Stimulated activated naive CD8-positive, alpha-beta T cell treated with anti-CD3 and anti-CD28 coated beads, Interleukin-15, Interleukin-2, amounts not matched to agents 100 ng/mL and 50 ng/mL, for 24 hours (primary cell): Measurements from ENCODE around the gene BTNL8.

ENCODE experiments used
- H3K27ac Mint-ChIP-seq: one replicate; pipeline ENCODE4 v1.8.0; 2021; ENCODE audit warnings: mild to moderate bottlenecking, mixed read lengths
- H3K27me3 Mint-ChIP-seq: one replicate; pipeline ENCODE4 v1.8.0; 2021; ENCODE audit warnings: mixed read lengths
- H3K36me3 Mint-ChIP-seq: one replicate; pipeline ENCODE4 v1.8.0; 2021; ENCODE audit warnings: low read depth, mixed read lengths
- H3K4me1 Mint-ChIP-seq: one replicate; pipeline ENCODE4 v1.8.0; 2021; ENCODE audit warnings: low read depth, mixed read lengths
- H3K4me3 Mint-ChIP-seq: one replicate; pipeline ENCODE4 v1.8.0; 2021; ENCODE audit warnings: mild to moderate bottlenecking, mixed read lengths
- H3K9me3 Mint-ChIP-seq: one replicate; pipeline ENCODE4 v1.8.0; 2021; ENCODE audit warnings: mixed read lengths

The BTNL8 gene, protein sequence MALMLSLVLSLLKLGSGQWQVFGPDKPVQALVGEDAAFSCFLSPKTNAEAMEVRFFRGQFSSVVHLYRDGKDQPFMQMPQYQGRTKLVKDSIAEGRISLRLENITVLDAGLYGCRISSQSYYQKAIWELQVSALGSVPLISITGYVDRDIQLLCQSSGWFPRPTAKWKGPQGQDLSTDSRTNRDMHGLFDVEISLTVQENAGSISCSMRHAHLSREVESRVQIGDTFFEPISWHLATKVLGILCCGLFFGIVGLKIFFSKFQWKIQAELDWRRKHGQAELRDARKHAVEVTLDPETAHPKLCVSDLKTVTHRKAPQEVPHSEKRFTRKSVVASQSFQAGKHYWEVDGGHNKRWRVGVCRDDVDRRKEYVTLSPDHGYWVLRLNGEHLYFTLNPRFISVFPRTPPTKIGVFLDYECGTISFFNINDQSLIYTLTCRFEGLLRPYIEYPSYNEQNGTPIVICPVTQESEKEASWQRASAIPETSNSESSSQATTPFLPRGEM

GRCh38 chr5:180898621-180899246, at the start of gene BTNL8:
Gene BTNL8 (plus strand): TSS chr5:180899159. CDS start chr5:180899311, 152 bp downstream.
- Mint-ChIP-seq H3K36me3 (no peaks in the 10 kb centered on the region), H3K9me3 (no peaks in the 10 kb centered on the region), H3K27me3 (peaks cover 8% of the 10 kb centered on the region), H3K4me3 (no peak within 1 kb of the TSS), H3K4me1 (peaks cover 7% of the 10 kb centered on the region), H3K27ac (no peak within 1 kb of the TSS)

GRCh38 chr5:180849827-180850226, 49.1 kb upstream of the BTNL8 start:
- H3K4me1 Mint-ChIP-seq, result no peaks in the 10 kb centered on the region
- H3K36me3 Mint-ChIP-seq, result peaks cover 81% of the 10 kb centered on the region
- peaks cover 26% of the 10 kb centered on the region for H3K9me3 Mint-ChIP-seq
- no peak overlapping the region for H3K27ac Mint-ChIP-seq
- H3K4me3 Mint-ChIP-seq, result no peak overlapping the region
- H3K27me3 Mint-ChIP-seq, result no peaks in the 10 kb centered on the region

DNA sequence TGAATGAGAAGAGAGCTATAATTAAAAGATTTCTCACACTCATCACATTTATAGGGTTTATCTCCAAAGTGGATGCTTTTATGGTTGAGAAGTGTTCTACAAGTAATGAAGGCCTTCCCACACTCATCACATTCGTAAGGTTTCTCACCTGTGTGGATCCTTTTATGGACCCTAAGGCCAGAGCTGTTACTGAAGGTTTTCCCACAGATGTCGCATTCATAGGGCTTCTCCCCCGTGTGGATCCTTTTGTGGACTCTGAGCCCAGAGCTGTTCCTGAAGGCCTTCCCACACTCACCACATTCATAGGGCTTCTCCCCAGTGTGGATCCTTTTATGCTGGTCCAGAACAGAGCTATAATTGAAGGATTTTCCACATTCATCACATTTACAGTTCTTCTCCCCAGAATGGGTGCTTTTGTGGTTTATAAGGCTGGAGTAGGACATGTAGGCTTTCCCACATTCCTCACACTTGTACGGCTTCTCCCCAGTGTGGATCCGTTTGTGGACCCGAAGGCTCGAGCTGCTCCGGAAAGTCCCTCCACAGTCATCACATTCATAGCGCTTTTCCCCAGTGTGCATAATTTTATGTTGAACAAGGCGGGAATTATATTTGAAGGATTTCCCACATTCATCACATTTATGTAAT, 48.4 kb upstream of the BTNL8 start:
- Mint-ChIP-seq H3K4me1 (no peaks in the 10 kb centered on the region), H3K4me3 (no peak overlapping the region), H3K9me3 (peaks cover 26% of the 10 kb centered on the region), H3K27ac (no peak overlapping the region), H3K36me3 (peaks cover 84% of the 10 kb centered on the region), H3K27me3 (no peaks in the 10 kb centered on the region)

DNA sequence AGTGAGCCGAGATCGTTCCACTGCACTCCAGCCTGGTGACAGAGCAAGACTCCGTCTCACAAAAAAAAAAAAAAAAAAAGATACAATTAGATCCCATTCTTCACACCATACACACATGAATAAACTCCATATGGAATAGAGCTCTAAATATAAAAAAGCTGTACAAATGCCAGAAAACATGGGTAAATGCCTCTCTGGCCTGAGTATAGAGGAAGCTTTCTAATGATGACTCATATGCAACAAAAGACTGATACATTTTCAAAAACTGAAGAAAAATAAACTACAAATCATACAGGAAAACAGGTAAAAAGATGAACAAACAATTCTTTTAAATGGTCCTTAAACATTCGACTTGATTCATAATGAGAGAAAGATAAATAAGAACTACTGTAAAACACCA, 46.5 kb upstream of the BTNL8 start:
- Mint-ChIP-seq H3K27me3 (no peaks in the 10 kb centered on the region), H3K27ac (no peak overlapping the region), H3K9me3 (peaks cover 24% of the 10 kb centered on the region), H3K4me3 (no peak overlapping the region), H3K4me1 (no peaks in the 10 kb centered on the region), H3K36me3 (peaks cover 80% of the 10 kb centered on the region)

DNA sequence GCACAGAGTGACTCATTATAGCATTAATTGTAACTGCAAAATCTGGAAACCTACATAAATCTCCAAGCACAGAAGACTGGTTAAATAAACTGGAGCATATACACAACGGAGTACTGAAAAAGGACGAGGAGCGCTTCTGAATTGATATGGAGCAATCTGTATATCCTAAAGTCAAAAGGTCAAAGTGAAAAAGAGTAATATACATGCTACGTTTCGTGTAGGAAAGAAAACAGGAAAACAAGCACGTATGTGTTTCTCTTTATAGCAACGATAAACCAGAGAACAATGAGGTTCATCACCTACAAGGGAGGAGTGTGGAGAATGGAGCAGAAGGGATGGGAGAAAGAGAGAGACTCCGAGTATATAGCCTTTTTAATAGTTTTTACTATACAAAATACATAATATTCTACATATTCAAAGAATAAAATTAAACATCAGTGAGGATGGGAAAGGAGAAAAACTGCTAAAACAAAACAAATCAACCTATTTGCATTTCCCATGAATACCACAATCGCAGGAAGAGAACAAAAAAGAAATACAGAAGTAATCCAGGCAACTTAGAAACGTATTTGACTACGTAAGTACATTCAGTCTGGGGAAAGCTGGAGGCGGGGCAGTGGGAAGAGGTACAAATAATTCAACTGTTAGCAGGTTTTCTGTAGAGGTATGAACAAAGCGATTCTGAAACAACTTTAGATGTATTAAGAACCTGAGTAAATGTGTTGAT, 45.7 kb upstream of the BTNL8 start:
- Mint-ChIP-seq H3K36me3 (peaks cover 73% of the 10 kb centered on the region), H3K27ac (no peak overlapping the region), H3K4me3 (no peak overlapping the region), H3K27me3 (no peaks in the 10 kb centered on the region), H3K9me3 (peaks cover 19% of the 10 kb centered on the region), H3K4me1 (no peaks in the 10 kb centered on the region)

GRCh38 chr5:180853848-180854176, 45.1 kb upstream of the BTNL8 start:
- Mint-ChIP-seq H3K36me3 (peaks cover 73% of the 10 kb centered on the region), H3K4me1 (peaks cover 3% of the 10 kb centered on the region), H3K27ac (no peak overlapping the region), H3K27me3 (no peaks in the 10 kb centered on the region), H3K4me3 (no peak overlapping the region), H3K9me3 (peaks cover 19% of the 10 kb centered on the region)

DNA sequence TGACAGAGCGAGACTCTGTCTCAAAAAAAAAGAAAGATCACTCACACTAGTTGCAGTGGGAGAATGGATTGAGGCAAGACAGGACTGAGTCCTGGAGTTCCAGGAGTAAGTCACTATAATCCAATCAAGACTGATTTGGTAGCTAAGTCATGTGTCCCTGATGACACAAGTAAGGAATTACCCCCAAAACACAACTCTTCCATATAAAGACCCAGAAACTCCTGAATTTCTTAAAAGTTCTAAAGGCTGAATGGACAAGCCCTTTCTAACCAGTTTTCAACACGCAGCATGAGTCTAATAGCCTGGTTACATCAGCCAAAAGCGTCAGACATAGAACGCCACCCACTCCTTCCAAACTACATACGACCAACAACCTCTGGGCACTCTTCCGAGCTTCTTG, 40.4 kb upstream of the BTNL8 start:
- no peaks in the 10 kb centered on the region for H3K9me3 Mint-ChIP-seq
- peaks cover 20% of the 10 kb centered on the region for H3K4me1 Mint-ChIP-seq
- H3K27me3 Mint-ChIP-seq, result no peaks in the 10 kb centered on the region
- H3K36me3 Mint-ChIP-seq, result peaks cover 31% of the 10 kb centered on the region
- no peak overlapping the region for H3K4me3 Mint-ChIP-seq
- no peak overlapping the region for H3K27ac Mint-ChIP-seq

- Mint-ChIP-seq H3K9me3 (no peaks in the 10 kb centered on the region), H3K27ac (peak overlapping the region; percentile 94), H3K36me3 (peaks cover 26% of the 10 kb centered on the region), H3K4me1 (peaks cover 20% of the 10 kb centered on the region), H3K27me3 (no peaks in the 10 kb centered on the region), H3K4me3 (peak overlapping the region; percentile 95)
Observed at GRCh38 chr5:180860273-180860886, 38.6 kb upstream of the BTNL8 start.

GRCh38 chr5:180860887-180861822, 37.8 kb upstream of the BTNL8 start, which contains the start of gene ZFP62:
Gene ZFP62 (minus strand): TSS chr5:180861276. CDS start chr5:180861219, 57 bp downstream.
- Mint-ChIP-seq H3K27ac (peak within 1 kb of the TSS; percentile 94), H3K36me3 (peaks cover 18% of the 10 kb centered on the region), H3K9me3 (no peaks in the 10 kb centered on the region)

DNA sequence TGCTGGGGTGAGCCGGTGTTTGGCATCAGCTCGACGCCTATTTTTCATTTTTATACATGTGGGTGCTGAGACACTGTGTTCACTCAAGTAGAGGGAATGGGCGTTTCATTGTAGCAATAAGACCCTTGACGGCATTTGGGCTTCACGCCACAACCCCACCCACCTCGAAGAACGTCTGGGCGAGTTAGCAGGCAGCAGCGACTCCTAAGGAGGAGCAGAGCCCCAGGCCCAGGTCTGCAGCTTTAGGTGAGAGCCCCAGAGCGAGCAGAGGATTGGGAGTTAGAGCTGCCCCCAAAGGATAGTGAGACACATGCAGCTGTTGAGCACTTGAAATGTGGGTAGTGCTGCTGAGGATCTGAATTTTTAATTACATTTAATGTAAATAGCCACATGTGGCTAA, 36.3 kb upstream of the BTNL8 start:
- peaks cover 10% of the 10 kb centered on the region for H3K36me3 Mint-ChIP-seq
- H3K27ac Mint-ChIP-seq, result no peak overlapping the region
- H3K4me3 Mint-ChIP-seq, result no peak overlapping the region

More at GRCh38 chr5:180860887-180861822, 37.8 kb upstream of the BTNL8 start, which contains the start of gene ZFP62:
- Mint-ChIP-seq H3K4me3 (peak within 1 kb of the TSS; percentile 95), H3K4me1 (peaks cover 20% of the 10 kb centered on the region), H3K27me3 (no peaks in the 10 kb centered on the region)

GRCh38 chr5:180865981-180866695, 32.8 kb upstream of the BTNL8 start:
- H3K4me1 Mint-ChIP-seq, result peaks cover 4% of the 10 kb centered on the region
- H3K27ac Mint-ChIP-seq, result no peak overlapping the region

More for the DNA sequence above, 36.3 kb upstream of the BTNL8 start:
- peaks cover 6% of the 10 kb centered on the region for H3K27me3 Mint-ChIP-seq
- H3K4me1 Mint-ChIP-seq, result peaks cover 20% of the 10 kb centered on the region
- no peaks in the 10 kb centered on the region for H3K9me3 Mint-ChIP-seq

GRCh38 chr5:180866985-180867384, 32.0 kb upstream of the BTNL8 start:
- H3K27me3 Mint-ChIP-seq, result peaks cover 14% of the 10 kb centered on the region
- H3K36me3 Mint-ChIP-seq, result no peaks in the 10 kb centered on the region
- no peak overlapping the region for H3K4me3 Mint-ChIP-seq
- peaks cover 4% of the 10 kb centered on the region for H3K4me1 Mint-ChIP-seq
- no peaks in the 10 kb centered on the region for H3K9me3 Mint-ChIP-seq
- H3K27ac Mint-ChIP-seq, result no peak overlapping the region

More at GRCh38 chr5:180865981-180866695, 32.8 kb upstream of the BTNL8 start:
- H3K9me3 Mint-ChIP-seq, result no peaks in the 10 kb centered on the region
- H3K36me3 Mint-ChIP-seq, result no peaks in the 10 kb centered on the region
- H3K4me3 Mint-ChIP-seq, result no peak overlapping the region
- peaks cover 14% of the 10 kb centered on the region for H3K27me3 Mint-ChIP-seq

- H3K9me3 Mint-ChIP-seq, result no peaks in the 10 kb centered on the region
- peaks cover 14% of the 10 kb centered on the region for H3K27me3 Mint-ChIP-seq
- no peak overlapping the region for H3K4me3 Mint-ChIP-seq
- H3K36me3 Mint-ChIP-seq, result no peaks in the 10 kb centered on the region
- no peak overlapping the region for H3K27ac Mint-ChIP-seq
- H3K4me1 Mint-ChIP-seq, result peaks cover 8% of the 10 kb centered on the region
Observed at GRCh38 chr5:180868960-180869359, 30.0 kb upstream of the BTNL8 start.
